Mammary epithelial cell (primary cell): ENCODE results near the gene TBC1D22A.

Experiments used
- EZH2 ChIP-seq: IDR thresholded peaks from 2 replicates; pipeline ENCODE4 v1.6.1; 2012; ENCODE audit warnings: low read length, inconsistent platforms, borderline replicate concordance
- TF ChIP-seq, protein P1 (sequence below), 2 donors: IDR thresholded peaks in 1 of 2; conservative IDR thresholded peaks in 1 of 2; 2 replicates each; pipeline ENCODE4 v1.5.1; 2011 to 2012; ENCODE audit warnings: inconsistent platforms in 2 of 2, low read length in 2 of 2, mild to moderate bottlenecking in 2 of 2, control low read depth in 1 of 2, low read depth in 1 of 2; ENCODE audit not compliant: insufficient read depth in 1 of 2; ENCODE audit errors: extremely low read depth in 1 of 2

DNA sequence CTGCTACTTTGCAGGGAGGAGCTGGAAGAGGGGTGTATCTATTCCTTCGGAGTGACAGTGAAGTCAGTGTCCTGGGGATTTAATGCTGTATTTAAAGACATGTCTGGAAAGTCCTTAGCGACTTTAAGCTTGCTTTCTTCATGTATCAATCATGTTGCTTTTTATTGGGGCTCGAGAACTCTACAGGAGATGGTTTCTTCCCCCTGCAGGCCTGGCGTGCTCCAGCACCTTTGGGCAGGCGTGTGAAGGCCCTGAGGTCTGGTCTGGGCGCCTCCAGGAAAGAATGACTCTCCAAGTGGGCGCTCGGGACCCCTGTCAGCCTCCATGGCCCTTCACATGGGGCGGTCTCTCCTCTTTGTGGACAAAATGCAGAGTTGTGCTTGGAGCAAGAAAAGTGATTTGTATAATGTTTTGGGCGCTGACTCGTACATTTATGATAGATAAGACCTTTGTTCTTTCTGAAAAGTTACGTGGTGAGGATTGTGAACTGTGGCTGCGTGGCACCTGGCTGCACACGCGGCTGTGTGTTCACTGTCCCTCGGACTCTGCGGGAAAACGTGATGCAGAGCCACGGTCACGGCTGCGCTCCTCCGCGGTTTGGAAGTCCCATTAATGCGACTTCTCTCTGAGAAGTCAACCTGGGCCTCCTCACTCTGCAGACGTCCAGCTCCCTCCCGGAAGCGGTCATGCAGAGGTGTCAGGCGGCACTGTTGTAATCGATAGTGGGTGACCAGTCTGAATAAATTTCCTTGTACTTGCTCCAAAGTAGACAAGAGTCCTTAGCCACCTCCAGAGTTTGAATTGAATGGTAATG, 282.5 kb downstream of the TBC1D22A start:
- TF ChIP-seq, protein P1, sequence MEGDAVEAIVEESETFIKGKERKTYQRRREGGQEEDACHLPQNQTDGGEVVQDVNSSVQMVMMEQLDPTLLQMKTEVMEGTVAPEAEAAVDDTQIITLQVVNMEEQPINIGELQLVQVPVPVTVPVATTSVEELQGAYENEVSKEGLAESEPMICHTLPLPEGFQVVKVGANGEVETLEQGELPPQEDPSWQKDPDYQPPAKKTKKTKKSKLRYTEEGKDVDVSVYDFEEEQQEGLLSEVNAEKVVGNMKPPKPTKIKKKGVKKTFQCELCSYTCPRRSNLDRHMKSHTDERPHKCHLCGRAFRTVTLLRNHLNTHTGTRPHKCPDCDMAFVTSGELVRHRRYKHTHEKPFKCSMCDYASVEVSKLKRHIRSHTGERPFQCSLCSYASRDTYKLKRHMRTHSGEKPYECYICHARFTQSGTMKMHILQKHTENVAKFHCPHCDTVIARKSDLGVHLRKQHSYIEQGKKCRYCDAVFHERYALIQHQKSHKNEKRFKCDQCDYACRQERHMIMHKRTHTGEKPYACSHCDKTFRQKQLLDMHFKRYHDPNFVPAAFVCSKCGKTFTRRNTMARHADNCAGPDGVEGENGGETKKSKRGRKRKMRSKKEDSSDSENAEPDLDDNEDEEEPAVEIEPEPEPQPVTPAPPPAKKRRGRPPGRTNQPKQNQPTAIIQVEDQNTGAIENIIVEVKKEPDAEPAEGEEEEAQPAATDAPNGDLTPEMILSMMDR (conservative IDR thresholded peaks at IDR 0.05 in 1 of 2, IDR thresholded peaks at IDR 0.05 in 1 of 2; ENCODE audit: extremely low read depth in 1 of 2, insufficient read depth in 1 of 2, low read depth in 1 of 2, low read length in 2 of 2) = no peak
- TF ChIP-seq EZH2 = no peak
